HUES6 (cell line): Measurements from ENCODE around the gene TRIOBP.
A peak's percentile ranks its signal among the peaks of the same experiment; 100 is the strongest.

Source experiments
- H3K27ac ChIP-seq: 2 replicates; pipeline ENCODE4 v1.7.0; 2013; ENCODE audit warnings: low read depth, mild to moderate bottlenecking, low read length, inconsistent platforms
- H3K27me3 ChIP-seq: 2 replicates; pipeline ENCODE4 v1.6.1; 2013; ENCODE audit warnings: low read length; ENCODE audit not compliant: control insufficient read depth, insufficient read depth
- H3K36me3 ChIP-seq: 2 replicates; pipeline ENCODE4 v1.6.1; 2013; ENCODE audit warnings: low read length; ENCODE audit not compliant: control insufficient read depth, insufficient read depth
- H3K4me1 ChIP-seq: 2 replicates; pipeline ENCODE4 v1.6.1; 2013; ENCODE audit warnings: low read length; ENCODE audit not compliant: control insufficient read depth, insufficient read depth
- H3K4me3 ChIP-seq: 2 replicates; pipeline ENCODE4 v1.5.1; 2013; ENCODE audit warnings: low read depth, low read length
- H3K9ac ChIP-seq: one replicate; pipeline ENCODE4 v1.6.1; 2013; ENCODE audit warnings: mild to moderate bottlenecking, low read length
- H3K9me3 ChIP-seq: 2 replicates; pipeline ENCODE4 v1.6.1; 2013; ENCODE audit warnings: low read depth, low read length; ENCODE audit not compliant: control insufficient read depth, insufficient read depth

TRIOBP gene

GRCh38 chr22:37808294-37808657, 111.4 kb downstream of the TRIOBP start:
- Histone ChIP-seq H3K9ac (peak overlapping the region; percentile 73), H3K27ac (no peak overlapping the region), H3K4me3 (peak overlapping the region; percentile 93), H3K9me3 (no peaks in the 10 kb centered on the region), H3K27me3 (peaks cover 33% of the 10 kb centered on the region), H3K36me3 (peaks cover 2% of the 10 kb centered on the region; the same call in 1 of the 2 replicates), H3K4me1 (peaks cover 15% of the 10 kb centered on the region)

GRCh38 chr22:37809672-37810333, 113.0 kb downstream of the TRIOBP start:
- Histone ChIP-seq H3K9ac (no peak overlapping the region), H3K27ac (no peak overlapping the region), H3K27me3 (peaks cover 21% of the 10 kb centered on the region; the same call in 1 of the 2 replicates)

GRCh38 chr22:37811867-37812266, 115.0 kb downstream of the TRIOBP start:
- H3K4me1 ChIP-seq = no peaks in the 10 kb centered on the region
- H3K9me3 ChIP-seq = no peaks in the 10 kb centered on the region
- H3K27me3 ChIP-seq = peaks cover 6% of the 10 kb centered on the region; the same call in 1 of the 2 replicates
- H3K27ac ChIP-seq = no peak overlapping the region
- no peak overlapping the region for H3K4me3 ChIP-seq
- no peak overlapping the region for H3K9ac ChIP-seq
- H3K36me3 ChIP-seq = peaks cover 28% of the 10 kb centered on the region

More at GRCh38 chr22:37809672-37810333, 113.0 kb downstream of the TRIOBP start:
- no peak overlapping the region for H3K4me3 ChIP-seq
- H3K4me1 ChIP-seq = peaks cover 5% of the 10 kb centered on the region; the same call in 1 of the 2 replicates
- peaks cover 12% of the 10 kb centered on the region for H3K36me3 ChIP-seq
- H3K9me3 ChIP-seq = no peaks in the 10 kb centered on the region

GRCh38 chr22:37812869-37813678, 116.2 kb downstream of the TRIOBP start:
- Histone ChIP-seq H3K36me3 (peaks cover 28% of the 10 kb centered on the region), H3K27me3 (peaks cover 6% of the 10 kb centered on the region; the same call in 1 of the 2 replicates), H3K4me1 (no peaks in the 10 kb centered on the region), H3K9me3 (no peaks in the 10 kb centered on the region), H3K4me3 (no peak overlapping the region), H3K27ac (no peak overlapping the region), H3K9ac (no peak overlapping the region)

GRCh38 chr22:37815593-37815992, 118.7 kb downstream of the TRIOBP start:
- peaks cover 24% of the 10 kb centered on the region for H3K27me3 ChIP-seq
- no peak overlapping the region for H3K4me3 ChIP-seq
- H3K36me3 ChIP-seq = peaks cover 28% of the 10 kb centered on the region
- peaks cover 11% of the 10 kb centered on the region for H3K4me1 ChIP-seq
- H3K9ac ChIP-seq = no peak overlapping the region
- no peak overlapping the region for H3K27ac ChIP-seq
- no peaks in the 10 kb centered on the region for H3K9me3 ChIP-seq

GRCh38 chr22:37816543-37817180, 119.8 kb downstream of the TRIOBP start:
- Histone ChIP-seq H3K4me1 (peaks cover 11% of the 10 kb centered on the region), H3K27ac (no peak overlapping the region), H3K36me3 (peaks cover 28% of the 10 kb centered on the region), H3K9ac (no peak overlapping the region), H3K27me3 (peaks cover 24% of the 10 kb centered on the region), H3K9me3 (no peaks in the 10 kb centered on the region), H3K4me3 (no peak overlapping the region)

GRCh38 chr22:37817705-37818408, 121.0 kb downstream of the TRIOBP start:
- Histone ChIP-seq H3K4me3 (peak overlapping the region; percentile 48), H3K27ac (no peak overlapping the region), H3K9ac (peak overlapping the region; percentile 33), H3K36me3 (peaks cover 28% of the 10 kb centered on the region), H3K9me3 (no peaks in the 10 kb centered on the region), H3K4me1 (peaks cover 19% of the 10 kb centered on the region), H3K27me3 (peaks cover 33% of the 10 kb centered on the region)

GRCh38 chr22:37818409-37819104, 121.7 kb downstream of the TRIOBP start:
- Histone ChIP-seq H3K9me3 (no peaks in the 10 kb centered on the region), H3K4me3 (peak overlapping the region; percentile 48), H3K36me3 (peaks cover 24% of the 10 kb centered on the region), H3K9ac (peak overlapping the region; percentile 26), H3K4me1 (peaks cover 26% of the 10 kb centered on the region), H3K27ac (no peak overlapping the region), H3K27me3 (peaks cover 40% of the 10 kb centered on the region)

- Histone ChIP-seq H3K36me3 (peaks cover 20% of the 10 kb centered on the region), H3K27ac (no peak overlapping the region), H3K4me3 (peak overlapping the region; percentile 48), H3K27me3 (peaks cover 45% of the 10 kb centered on the region), H3K9ac (peak overlapping the region; percentile 26), H3K9me3 (no peaks in the 10 kb centered on the region), H3K4me1 (peaks cover 29% of the 10 kb centered on the region)
Measured at GRCh38 chr22:37819105-37819433, 122.2 kb downstream of the TRIOBP start.

GRCh38 chr22:37820350-37820749, 123.5 kb downstream of the TRIOBP start:
- no peak overlapping the region for H3K27ac ChIP-seq
- H3K4me1 ChIP-seq = peaks cover 29% of the 10 kb centered on the region
- H3K27me3 ChIP-seq = peaks cover 58% of the 10 kb centered on the region
- no peak overlapping the region for H3K9ac ChIP-seq
- H3K4me3 ChIP-seq = no peak overlapping the region
- H3K36me3 ChIP-seq = peaks cover 11% of the 10 kb centered on the region; the same call in 1 of the 2 replicates
- no peaks in the 10 kb centered on the region for H3K9me3 ChIP-seq
